Measurements from ENCODE around the gene CAMTA2.

Gene CAMTA2

GRCh38 chr17:4933646-4934045, 53.8 kb downstream of the CAMTA2 start:
- Histone ChIP-seq H3K4me2 (ENCODE audit: low read depth, low read length) (no peak overlapping the region), H3F3A (ENCODE audit: insufficient read depth, low read length) (peaks cover 9% of the 10 kb centered on the region), H4K20me1 (ENCODE audit: insufficient read depth, low read length) (no peaks in the 10 kb centered on the region), H3K27ac (ENCODE audit: low read length) (no peak overlapping the region), H3K9me3 (replicated peaks; ENCODE audit: insufficient read depth, low read length) (no peaks in the 10 kb centered on the region), H3K4me1 (ENCODE audit: low read length) (peaks cover 14% of the 10 kb centered on the region), H3K27me3 (replicated peaks; ENCODE audit: insufficient read depth, low read length) (no peaks in the 10 kb centered on the region), H2AFZ (ENCODE audit: low read length) (no peak overlapping the region), H3K36me3 (replicated peaks; ENCODE audit: insufficient read depth, low read length) (no peaks in the 10 kb centered on the region), H3K79me2 (ENCODE audit: low read length) (peaks cover 14% of the 10 kb centered on the region), H3K9me2 (replicated peaks; ENCODE audit: insufficient read depth, low read length) (no peaks in the 10 kb centered on the region), H3K4me3 (ENCODE audit: low read length) (no peak overlapping the region), H3K9ac (ENCODE audit: low read length) (no peak overlapping the region)
- TF ChIP-seq EZH2phosphoT487 (IDR thresholded peaks at IDR 0.05; ENCODE audit: low read length) = no peak
- TF ChIP-seq CTCF (IDR thresholded peaks at IDR 0.05; ENCODE audit: low read length) = no peak
- no peak for TF ChIP-seq EZH2 (optimal IDR thresholded peaks at IDR 0.05; ENCODE audit: low read depth, low read length)
- no peak for DNase-seq

- DNase-seq = no peak
- no peak overlapping the region for H2AFZ ChIP-seq (ENCODE audit: low read length)
- H4K20me1 ChIP-seq (ENCODE audit: insufficient read depth, low read length) = no peaks in the 10 kb centered on the region
- H3K4me3 ChIP-seq (ENCODE audit: low read length) = no peak overlapping the region
- no peaks in the 10 kb centered on the region for H3K27me3 ChIP-seq (replicated peaks; ENCODE audit: insufficient read depth, low read length)
- peaks cover 9% of the 10 kb centered on the region for H3K4me1 ChIP-seq (ENCODE audit: low read length)
- H3F3A ChIP-seq (ENCODE audit: insufficient read depth, low read length) = peaks cover 9% of the 10 kb centered on the region
- H3K4me2 ChIP-seq (ENCODE audit: low read depth, low read length) = no peak overlapping the region
- no peak overlapping the region for H3K9ac ChIP-seq (ENCODE audit: low read length)
- no peaks in the 10 kb centered on the region for H3K9me3 ChIP-seq (replicated peaks; ENCODE audit: insufficient read depth, low read length)
- TF ChIP-seq EZH2 (optimal IDR thresholded peaks at IDR 0.05; ENCODE audit: low read depth, low read length) (no peak), CTCF (IDR thresholded peaks at IDR 0.05; ENCODE audit: low read length) (no peak), EZH2phosphoT487 (IDR thresholded peaks at IDR 0.05; ENCODE audit: low read length) (no peak)
- no peaks in the 10 kb centered on the region for H3K36me3 ChIP-seq (replicated peaks; ENCODE audit: insufficient read depth, low read length)
- no peak overlapping the region for H3K27ac ChIP-seq (ENCODE audit: low read length)
- H3K79me2 ChIP-seq (ENCODE audit: low read length) = peaks cover 6% of the 10 kb centered on the region; the same call in 1 of the 2 replicates
- no peaks in the 10 kb centered on the region for H3K9me2 ChIP-seq (replicated peaks; ENCODE audit: insufficient read depth, low read length)
Measured at GRCh38 chr17:4932756-4933155, 54.7 kb downstream of the CAMTA2 start.

GRCh38 chr17:4931963-4932362, 55.5 kb downstream of the CAMTA2 start, which contains the start of gene GP1BA:
GP1BA (plus strand) TSS chr17:4932277; CDS start chr17:4932605, 328 bp downstream.
- Histone ChIP-seq H3K27ac (ENCODE audit: low read length) (no peak within 1 kb of the TSS), H3K4me2 (ENCODE audit: low read depth, low read length) (no peak within 1 kb of the TSS), H4K20me1 (ENCODE audit: insufficient read depth, low read length) (no peaks in the 10 kb centered on the region), H2AFZ (ENCODE audit: low read length) (no peak within 1 kb of the TSS), H3K9me2 (replicated peaks; ENCODE audit: insufficient read depth, low read length) (no peaks in the 10 kb centered on the region), H3F3A (ENCODE audit: insufficient read depth, low read length) (peaks cover 9% of the 10 kb centered on the region), H3K9me3 (replicated peaks; ENCODE audit: insufficient read depth, low read length) (no peaks in the 10 kb centered on the region), H3K79me2 (ENCODE audit: low read length) (no peaks in the 10 kb centered on the region), H3K36me3 (replicated peaks; ENCODE audit: insufficient read depth, low read length) (no peaks in the 10 kb centered on the region), H3K4me1 (ENCODE audit: low read length) (peaks cover 9% of the 10 kb centered on the region), H3K4me3 (ENCODE audit: low read length) (no peak within 1 kb of the TSS), H3K9ac (ENCODE audit: low read length) (no peak within 1 kb of the TSS), H3K27me3 (replicated peaks; ENCODE audit: insufficient read depth, low read length) (no peaks in the 10 kb centered on the region)
- no peak for TF ChIP-seq CTCF (IDR thresholded peaks at IDR 0.05; ENCODE audit: low read length)
- TF ChIP-seq EZH2 (optimal IDR thresholded peaks at IDR 0.05; ENCODE audit: low read depth, low read length) = no peak
- no peak for TF ChIP-seq EZH2phosphoT487 (IDR thresholded peaks at IDR 0.05; ENCODE audit: low read length)
- no peak for DNase-seq
